ENCODE results near the gene SYTL2.

Gene SYTL2

GRCh38 chr11:85825616-85826015 is 14.7 kb upstream of the SYTL2 start:
- DNase-seq = no peak

- DNase-seq = peak; percentile 80
Observed at GRCh38 chr11:85823816-85824215, 12.9 kb upstream of the SYTL2 start.

GRCh38 chr11:85822814-85823213 is 11.9 kb upstream of the SYTL2 start:
- no peak for DNase-seq

DNA sequence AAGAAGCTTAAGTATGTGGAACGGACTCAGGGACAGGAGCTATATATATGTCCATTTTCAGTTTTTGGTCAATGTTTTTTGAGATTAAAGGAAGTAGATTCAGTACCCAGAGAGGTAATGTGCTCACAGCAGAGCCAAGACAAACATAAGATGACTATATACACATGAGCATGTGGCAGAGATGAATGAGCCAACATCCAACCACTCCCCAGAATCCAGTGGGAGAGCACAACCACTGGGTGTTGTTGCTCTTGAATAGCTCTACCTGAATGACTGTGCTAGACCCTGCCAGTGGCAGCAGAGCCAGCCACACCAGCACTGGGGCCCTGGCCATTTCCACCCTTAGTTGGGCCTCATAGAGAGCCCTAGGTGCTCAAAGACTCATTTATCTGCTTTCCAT is 10.7 kb upstream of the SYTL2 start:
- DNase-seq = no peak

DNA sequence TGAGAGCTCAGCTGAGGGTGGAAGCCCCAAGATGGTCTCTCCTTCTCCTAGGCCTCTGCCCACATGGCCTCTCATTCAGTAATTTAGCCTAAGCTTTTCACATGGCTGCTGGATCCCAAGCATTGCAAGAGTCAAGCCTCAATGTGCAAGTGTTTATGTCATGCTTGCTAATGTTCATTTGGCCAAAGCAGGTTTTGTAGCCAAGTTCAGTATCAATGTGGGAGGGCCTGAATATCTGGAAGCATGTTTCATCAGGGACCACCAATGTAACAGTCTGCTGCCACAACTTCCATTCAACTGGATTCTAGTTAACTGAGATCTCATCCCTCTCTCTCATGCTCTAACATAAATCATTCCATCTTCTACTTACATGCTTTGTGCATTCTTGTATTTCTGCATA is 8.5 kb upstream of the SYTL2 start:
- DNase-seq = no peak

GRCh38 chr11:85815186-85815931 is 4.4 kb upstream of the SYTL2 start:
- no peak for DNase-seq

DNA sequence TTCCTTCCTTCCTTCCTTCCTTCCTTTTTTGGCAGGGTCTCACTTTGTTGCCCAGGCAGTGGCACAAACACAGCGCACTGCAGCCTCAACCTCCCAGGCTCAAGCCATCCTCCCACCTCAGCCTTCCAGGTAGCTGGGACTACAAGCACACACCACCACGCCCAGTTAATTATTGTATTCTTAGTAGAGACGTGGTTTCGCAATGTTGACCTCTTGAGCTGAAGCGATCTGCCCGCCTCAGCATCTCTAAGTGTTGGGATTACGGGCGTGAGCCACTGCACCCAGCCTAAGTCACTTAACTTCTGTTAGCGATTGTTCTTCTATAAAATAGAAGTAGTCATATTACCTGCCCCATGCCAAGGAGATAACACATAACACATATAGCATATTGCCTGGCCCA is 2.8 kb upstream of the SYTL2 start:
- no peak for DNase-seq

DNA sequence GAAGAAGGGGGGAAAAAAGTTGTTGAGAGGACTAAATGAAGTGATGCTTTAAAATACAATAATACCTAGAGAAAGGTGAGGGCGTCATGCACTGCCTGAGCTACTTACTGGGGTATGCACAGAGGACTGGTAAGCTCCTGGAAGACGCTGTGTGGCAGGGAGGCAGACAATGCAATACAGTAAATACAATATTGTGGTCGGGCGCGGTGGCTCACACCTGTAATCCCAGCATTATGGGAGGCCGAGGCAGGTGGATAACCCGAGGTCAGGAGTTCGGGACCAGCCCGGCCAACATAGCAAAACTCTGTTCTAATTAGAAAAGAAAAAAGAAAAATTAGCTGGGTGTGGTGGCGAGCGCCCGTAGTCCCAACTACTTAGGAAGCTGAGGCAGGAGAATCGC is 683 bp upstream of the SYTL2 start:
- no peak for DNase-seq

DNA sequence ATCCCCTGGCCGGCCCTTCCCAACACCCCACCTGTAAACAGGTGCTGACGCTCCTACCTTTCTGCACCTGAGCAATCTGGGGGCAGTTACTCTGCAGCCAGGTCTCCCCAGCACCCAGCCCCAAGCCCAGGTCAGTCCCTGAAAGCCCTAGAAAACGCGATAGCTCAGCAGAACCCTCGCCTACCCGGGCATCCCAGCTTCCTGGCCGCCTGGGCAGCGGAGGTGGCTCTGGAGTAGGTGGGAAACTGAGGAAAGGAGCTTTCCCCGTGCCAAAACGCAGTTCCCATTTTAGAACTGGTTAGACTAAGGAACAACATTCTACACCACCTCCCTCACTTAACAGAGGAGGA is 445 bp downstream of the SYTL2 start:
- no peak for DNase-seq

GRCh38 chr11:85809863-85810262 is 1.1 kb downstream of the SYTL2 start:
- peak; percentile 69 for DNase-seq

DNA sequence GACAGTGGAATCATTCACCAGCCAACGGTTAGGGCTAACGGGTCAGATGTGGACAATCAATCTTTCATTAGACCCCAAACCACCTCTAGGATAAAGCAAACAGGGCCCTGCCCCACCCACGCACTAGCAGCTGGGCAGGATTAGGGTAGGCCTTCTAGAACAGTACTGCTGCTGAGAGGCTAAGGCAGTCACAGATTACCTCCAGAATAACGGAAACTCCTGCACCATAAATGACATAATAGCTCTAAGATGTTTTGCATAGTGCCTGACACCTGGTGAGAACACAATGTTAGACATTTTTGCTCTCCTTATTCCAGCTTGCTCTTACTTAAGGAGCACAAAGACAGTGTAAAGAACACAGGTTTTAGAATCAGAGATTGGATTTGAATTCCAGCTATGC is 1.8 kb downstream of the SYTL2 start:
- DNase-seq = no peak

DNA sequence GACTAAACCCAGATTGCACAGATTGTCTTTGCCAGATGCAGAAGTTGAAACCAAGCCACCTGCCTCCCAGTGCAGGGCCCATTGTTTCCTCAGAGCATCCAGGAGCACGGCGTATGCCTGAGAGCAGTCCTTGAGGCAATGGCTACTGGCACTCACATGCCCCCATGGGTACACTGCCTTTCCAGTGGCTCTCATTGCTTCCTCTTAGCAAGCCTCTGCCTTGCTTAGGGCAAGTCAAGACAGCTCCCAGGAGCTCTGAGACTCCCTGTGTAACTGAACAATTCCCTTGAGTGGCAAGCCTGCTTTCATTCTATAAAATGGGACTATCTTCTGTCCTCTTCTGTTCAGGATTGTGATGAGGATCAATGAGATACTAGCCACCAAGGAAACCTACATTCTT is 4.1 kb downstream of the SYTL2 start:
- DNase-seq = no peak

DNA sequence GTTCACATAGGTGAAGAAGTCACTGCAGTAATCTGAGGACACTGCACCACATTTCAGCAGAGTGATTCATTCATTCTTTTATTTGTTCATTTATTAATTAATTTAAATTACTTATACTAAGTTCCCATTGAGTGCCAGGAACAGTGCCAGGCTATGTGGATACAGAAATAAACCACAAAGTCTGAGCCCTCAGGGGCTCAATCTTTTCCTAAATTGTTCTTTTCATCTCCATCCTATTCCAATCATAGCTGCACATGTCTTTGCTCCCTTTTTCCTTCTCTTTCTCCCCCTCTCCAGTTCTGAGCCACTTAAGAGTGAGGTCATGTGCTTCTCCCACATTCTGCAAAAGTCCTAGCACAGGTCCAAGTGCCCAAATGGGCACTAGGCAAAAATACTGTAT is 4.9 kb downstream of the SYTL2 start:
- DNase-seq = no peak

- no peak for DNase-seq
Observed at GRCh38 chr11:85805387-85805786, 5.6 kb downstream of the SYTL2 start.

GRCh38 chr11:85803920-85804319 is 7.0 kb downstream of the SYTL2 start:
- DNase-seq = no peak

DNA sequence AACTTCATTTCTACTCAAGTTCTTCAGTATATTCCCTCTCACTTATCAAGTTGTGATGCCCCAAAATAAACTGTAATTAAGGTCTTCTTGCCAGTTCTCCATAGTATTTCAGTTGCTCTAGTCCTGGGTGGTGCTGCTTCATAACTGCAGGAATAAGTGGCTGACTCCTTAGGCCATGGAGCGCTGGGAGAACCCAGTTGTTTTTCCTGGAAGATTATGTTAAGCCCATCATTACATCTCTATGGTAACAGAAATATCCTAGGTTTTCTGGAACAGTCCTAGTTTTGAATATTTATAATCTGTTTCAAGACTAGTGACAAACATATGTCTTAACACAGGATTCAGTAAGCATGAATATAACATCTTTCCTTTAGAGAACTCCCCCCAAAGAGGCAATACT is 7.6 kb downstream of the SYTL2 start:
- DNase-seq = no peak

GRCh38 chr11:85801527-85801926 is 9.4 kb downstream of the SYTL2 start:
- DNase-seq = no peak

GRCh38 chr11:85800595-85801342 is 10.2 kb downstream of the SYTL2 start:
- DNase-seq = no peak

DNA sequence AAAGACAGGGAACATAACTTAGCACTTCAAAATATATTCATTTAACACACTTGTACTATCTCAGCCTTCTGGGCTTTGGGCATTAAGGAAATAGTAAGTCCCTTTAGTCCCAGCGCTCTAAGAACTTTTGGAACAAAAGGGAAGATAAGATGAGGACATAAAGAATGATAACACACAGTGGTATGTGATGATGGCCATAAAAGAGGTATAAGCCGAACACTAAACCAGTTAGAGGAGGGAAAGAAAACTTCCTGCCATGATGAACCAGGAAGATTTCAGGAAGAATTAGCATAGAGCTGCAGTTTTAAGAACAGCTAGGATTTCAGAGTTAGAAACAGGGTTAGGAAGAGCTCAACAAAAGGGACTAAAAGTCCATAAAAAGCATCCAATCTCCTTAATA is 11.8 kb downstream of the SYTL2 start:
- no peak for DNase-seq

DNA sequence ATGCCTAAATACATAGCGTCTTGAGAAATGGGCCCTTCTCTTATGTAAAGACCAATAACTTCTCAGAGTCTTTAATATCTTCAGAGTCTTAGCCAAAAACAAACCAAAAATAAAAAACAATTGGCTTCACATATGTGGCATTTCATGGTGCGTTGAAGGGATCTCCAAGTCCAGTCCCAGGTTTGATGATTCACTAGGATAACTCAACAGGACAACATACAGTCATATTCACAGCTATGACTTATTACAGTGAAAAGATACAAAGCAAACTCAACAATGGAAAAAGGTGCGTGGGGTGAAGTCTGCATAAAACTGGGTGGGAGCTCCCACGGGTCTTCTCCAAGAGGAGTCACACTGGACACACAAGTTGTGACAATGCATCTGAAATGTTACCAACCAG is 12.6 kb downstream of the SYTL2 start:
- no peak for DNase-seq

GRCh38 chr11:85795712-85796487 is 15.0 kb downstream of the SYTL2 start:
- DNase-seq = no peak

- no peak for DNase-seq
Observed at GRCh38 chr11:85791409-85791990, 19.4 kb downstream of the SYTL2 start.
